Common myeloid progenitor, CD34-positive (primary cell): ENCODE results near the gene RAB3GAP2. TPM values are rescaled to one million over a fixed set of nuclear protein-coding genes. Genes with fewer than 3 reads are reported as not detected.

Source experiments
- CTCF ChIA-PET: fragments of 350-600 bp; sonication (Branson Sonifier 250); formaldehyde crosslinking; loops from one replicate; lab custom pipeline; 2021; ENCODE audit warnings: antibody characterized with exemption; lab: Charles Lee
- POLR2A ChIA-PET: fragments of 350-600 bp; sonication (Branson Sonifier 250); formaldehyde crosslinking; loops from one replicate; lab custom pipeline; 2021; ENCODE audit warnings: antibody characterized with exemption; lab: Charles Lee
- DNase-seq, 3 donors: peaks; one replicate each; pipeline versions ENCODE4 v3.0.0 to v3.0.0-alpha.2; 2013
- H3K27ac ChIP-seq, 2 experiments: 1 replicate in 1 of 2; 2 replicates in 1 of 2; pipeline ENCODE4 v1.7.0; 2013; ENCODE audit warnings: inconsistent platforms in 2 of 2, low read length in 2 of 2, mild to moderate bottlenecking in 2 of 2, low read depth in 1 of 2, moderate library complexity in 1 of 2; ENCODE audit not compliant: severe bottlenecking in 2 of 2, insufficient read depth in 1 of 2, poor library complexity in 1 of 2
- H3K27me3 ChIP-seq, 5 experiments: replicated peaks in 2 of 5; 1 replicate in 3 of 5; 2 replicates in 2 of 5; pipeline versions ENCODE4 v1.6.1 to v1.7.0; 2013; ENCODE audit warnings: low read length in 4 of 5, mild to moderate bottlenecking in 2 of 5, moderate library complexity in 2 of 5, inconsistent platforms in 1 of 5; ENCODE audit not compliant: insufficient read depth in 5 of 5, control insufficient read depth in 4 of 5
- H3K36me3 ChIP-seq, 4 experiments: 1 replicate in 2 of 4; 2 replicates in 2 of 4; pipeline versions ENCODE4 v1.6.1 to v1.7.0; 2013; ENCODE audit warnings: low read length in 3 of 4, control low read depth in 1 of 4, mild to moderate bottlenecking in 1 of 4; ENCODE audit not compliant: control insufficient read depth in 4 of 4, insufficient read depth in 4 of 4
- H3K4me1 ChIP-seq, 4 experiments: 1 replicate in 3 of 4; 2 replicates in 1 of 4; pipeline versions ENCODE4 v1.6.1 to v1.7.1; 2013; ENCODE audit warnings: low read length in 3 of 4, mild to moderate bottlenecking in 3 of 4, control low read depth in 1 of 4, inconsistent platforms in 1 of 4, moderate library complexity in 1 of 4; ENCODE audit not compliant: control insufficient read depth in 4 of 4, insufficient read depth in 4 of 4; ENCODE audit errors: control extremely low read depth in 1 of 4
- H3K4me3 ChIP-seq, 7 experiments: 1 replicate in 4 of 7; 2 replicates in 3 of 7; pipeline versions ENCODE4 v1.5.1 to v1.7.0; 2013; ENCODE audit warnings: mild to moderate bottlenecking in 7 of 7, low read length in 6 of 7, moderate library complexity in 6 of 7, inconsistent platforms in 2 of 7, low read depth in 2 of 7, control low read depth in 1 of 7; ENCODE audit not compliant: insufficient read depth in 4 of 7, control insufficient read depth in 1 of 7; ENCODE audit errors: extremely low read depth in 1 of 7
- H3K9me3 ChIP-seq, 5 experiments: 1 replicate in 4 of 5; 2 replicates in 1 of 5; pipeline versions ENCODE4 v1.6.1 to v1.7.1; 2013; ENCODE audit warnings: low read length in 4 of 5, mild to moderate bottlenecking in 2 of 5, inconsistent platforms in 1 of 5, low read depth in 1 of 5, moderate library complexity in 1 of 5; ENCODE audit not compliant: control insufficient read depth in 4 of 5, insufficient read depth in 2 of 5; ENCODE audit errors: control extremely low read depth in 1 of 5
- WGBS: methylation state at CpG from one replicate; pipeline ENCODE4 v1.1.5; 2013; ENCODE audit not compliant: insufficient coverage; 5-methylcytosine and 5-hydroxymethylcytosine counted together
- polyA plus RNA-seq: library from polyadenylated mRNA; unstranded; fragments of 120-200 nt; gene quantifications from one replicate; pipeline ENCODE4 v1.2.1, GENCODE V29; 2013

The RAB3GAP2 gene
- 25.5 TPM for polyA plus RNA-seq

- H3K27me3 ChIP-seq: no peaks in the 10 kb centered on the region
- ChIA-PET POLR2A (interaction anchor here (0.6 kb wide), 1 partner anchor 20 kb away, joined by 4 read pairs; no protein-coding TSS in a partner anchor), CTCF (interaction anchor here (0.9 to 1.5 kb wide), 3 partner anchors 21 to 42 kb away, joined by 3 read pairs; no protein-coding TSS in a partner anchor)
- peaks cover 5 to 15% (median 11%) of the 10 kb centered on the region in 4 experiments for H3K36me3 ChIP-seq
- no peaks in the 10 kb centered on the region for H3K9me3 ChIP-seq
- H3K4me3 ChIP-seq: peak within 1 kb of the TSS; percentile 52 to 94 (median 90)
- peak within 1 kb of the TSS; percentile 84 to 96 for H3K27ac ChIP-seq
- H3K4me1 ChIP-seq: peaks cover 10 to 26% (median 23%) of the 10 kb centered on the region in 4 experiments
- WGBS: 0% methylated on average over 42 of the region's 49 CpGs
- DNase-seq: peak; percentile 94 to 97 (median 96)
Observed at GRCh38 chr1:220272047-220272840, at the start of gene RAB3GAP2. RAB3GAP2 (minus strand) TSS chr1:220272453; CDS start chr1:220272337, 116 bp downstream.

GRCh38 chr1:220321758-220322157 lies 49.5 kb upstream of the RAB3GAP2 start:
- Histone ChIP-seq H3K4me3 (no peak overlapping the region), H3K27me3 (peaks cover 0 to 3% (median 0%) of the 10 kb centered on the region in 5 experiments), H3K9me3 (no peaks in the 10 kb centered on the region), H3K27ac (no peak overlapping the region), H3K36me3 (no peaks in the 10 kb centered on the region), H3K4me1 (peaks cover 0 to 6% (median 1%) of the 10 kb centered on the region in 4 experiments)
- POLR2A ChIA-PET: no interaction called here
- 90% methylated on average over 5 of the region's 6 CpGs for WGBS
- no peak for DNase-seq
- CTCF ChIA-PET: no interaction called here

- Histone ChIP-seq H3K27ac (no peak overlapping the region), H3K27me3 (peaks cover 0 to 3% (median 0%) of the 10 kb centered on the region in 5 experiments), H3K4me1 (peaks cover 0 to 6% (median 1%) of the 10 kb centered on the region in 4 experiments), H3K4me3 (no peak overlapping the region), H3K36me3 (no peaks in the 10 kb centered on the region), H3K9me3 (no peaks in the 10 kb centered on the region)
- DNase-seq: no peak
- WGBS: 93% methylated on average over 2 of the region's 2 CpGs
- POLR2A ChIA-PET: no interaction called here
- CTCF ChIA-PET: interaction anchor here (1.6 kb wide), 1 partner anchor 10 kb away, joined by 4 read pairs; no protein-coding TSS in a partner anchor
Observed at GRCh38 chr1:220320709-220321108, 48.5 kb upstream of the RAB3GAP2 start.

GRCh38 chr1:220318673-220319072 lies 46.4 kb upstream of the RAB3GAP2 start:
- Histone ChIP-seq H3K4me3 (no peak overlapping the region), H3K4me1 (no peaks in the 10 kb centered on the region), H3K27me3 (peaks cover 0 to 3% (median 0%) of the 10 kb centered on the region in 5 experiments), H3K27ac (no peak overlapping the region), H3K36me3 (no peaks in the 10 kb centered on the region), H3K9me3 (no peaks in the 10 kb centered on the region)
- POLR2A ChIA-PET: no interaction called here
- no CpG with 5 or more reads among the region's 1 CpG for WGBS
- CTCF ChIA-PET: no interaction called here
- no peak for DNase-seq

GRCh38 chr1:220317161-220317560 lies 44.9 kb upstream of the RAB3GAP2 start:
- CTCF ChIA-PET: no interaction called here
- H3K4me1 ChIP-seq: no peaks in the 10 kb centered on the region
- H3K4me3 ChIP-seq: no peak overlapping the region
- H3K9me3 ChIP-seq: no peaks in the 10 kb centered on the region
- POLR2A ChIA-PET: no interaction called here
- H3K36me3 ChIP-seq: no peaks in the 10 kb centered on the region
- no peak overlapping the region for H3K27ac ChIP-seq
- peaks cover 0 to 3% (median 0%) of the 10 kb centered on the region in 5 experiments for H3K27me3 ChIP-seq
- 80% methylated on average over 4 of the region's 4 CpGs for WGBS
- no peak for DNase-seq

GRCh38 chr1:220316305-220316704 lies 44.1 kb upstream of the RAB3GAP2 start:
- Histone ChIP-seq H3K36me3 (no peaks in the 10 kb centered on the region), H3K27ac (no peak overlapping the region), H3K4me1 (no peaks in the 10 kb centered on the region), H3K27me3 (no peaks in the 10 kb centered on the region), H3K9me3 (no peaks in the 10 kb centered on the region), H3K4me3 (no peak overlapping the region)
- no peak for DNase-seq
- 100% methylated on average over 3 of the region's 3 CpGs for WGBS
- ChIA-PET POLR2A (no interaction called here), CTCF (no interaction called here)
